PC-3 (cell line): ENCODE data around the gene OR2V1. TPM values are rescaled to one million over a fixed set of nuclear protein-coding genes. Genes with fewer than 3 reads are reported as not detected.
A peak's percentile ranks its signal among the peaks of the same experiment; 100 is the strongest.
"Not testable (repeated sequence)": the region's sequence is repeated elsewhere in the genome, so short reads cannot be mapped to it uniquely, and the experiment has no call there.

Experiments used
- ATAC-seq: fragments of 200-7000 bp; cut with Tn5 transposase; 2 replicates; pipeline ENCODE4 v1.9.1; 2020; ENCODE audit warnings: mild to moderate bottlenecking, moderate library complexity
- BruUV-seq: library from RNA; stranded (reverse); fragments of 400-500 nt; replicated peaks from 2 replicates; lab custom pipeline; 2021; lab: Mats Ljungman, UMichigan
- CTCF ChIA-PET: fragments of 300-600 bp; sonication (Branson Sonifier 250); formaldehyde crosslinking; loops from one replicate; lab custom pipeline; 2022; ENCODE audit warnings: antibody characterized with exemption; lab: Charles Lee
- POLR2A ChIA-PET: fragments of 300-600 bp; sonication (Branson Sonifier 250); formaldehyde crosslinking; loops from one replicate; lab custom pipeline; 2022; ENCODE audit warnings: antibody characterized with exemption; ENCODE audit not compliant: unreplicated experiment; lab: Charles Lee
- DNase-seq: peaks from one replicate; pipeline ENCODE4 v3.0.0-alpha.2; 2015
- H2AFZ ChIP-seq: fragments of 300-600 bp; sonication (generic); 2 replicates; pipeline ENCODE4 v1.6.0; 2016; ENCODE audit warnings: antibody characterized with exemption, low read length
- H3F3A ChIP-seq: fragments of 300-600 bp; sonication (generic); one replicate; pipeline ENCODE4 v1.6.0; 2017; ENCODE audit warnings: antibody characterized with exemption, low read length, control low read depth, mild to moderate bottlenecking; ENCODE audit not compliant: unreplicated experiment
- H3K27ac ChIP-seq: fragments of 300-600 bp; sonication (generic); 2 replicates; pipeline ENCODE4 v1.5.1; 2016; ENCODE audit warnings: mild to moderate bottlenecking, low read length
- H3K27me3 ChIP-seq: fragments of 300-600 bp; sonication (generic); 2 replicates; pipeline ENCODE4 v1.6.1; 2016; ENCODE audit warnings: low read length, mixed read lengths
- H3K36me3 ChIP-seq: fragments of 300-600 bp; sonication (generic); 2 replicates; pipeline ENCODE4 v1.6.1; 2016; ENCODE audit warnings: low read depth, mixed run types, low read length, mixed read lengths
- H3K4me1 ChIP-seq: fragments of 300-600 bp; sonication (generic); 2 replicates; pipeline ENCODE4 v1.5.1; 2016; ENCODE audit warnings: low read length; ENCODE audit not compliant: insufficient read depth
- H3K4me2 ChIP-seq: fragments of 300-600 bp; sonication (generic); 2 replicates; pipeline ENCODE4 v1.6.0; 2016; ENCODE audit warnings: low read length
- H3K4me3 ChIP-seq: fragments of 300-600 bp; sonication (generic); 2 replicates; pipeline ENCODE4 v1.5.1; 2016; ENCODE audit warnings: mild to moderate bottlenecking, low read length, mixed read lengths
- H3K79me2 ChIP-seq: fragments of 300-600 bp; sonication (generic); 2 replicates; pipeline ENCODE4 v1.6.1; 2017; ENCODE audit warnings: low read length, mixed read lengths
- H3K9ac ChIP-seq: fragments of 300-600 bp; sonication (generic); 2 replicates; pipeline ENCODE4 v1.6.0; 2016; ENCODE audit warnings: mild to moderate bottlenecking, low read length
- H3K9me2 ChIP-seq: fragments of 300-600 bp; sonication (generic); replicated peaks from 2 replicates; pipeline ENCODE4 v1.6.1; 2016; ENCODE audit warnings: mixed run types, low read length, mixed read lengths
- H3K9me3 ChIP-seq: fragments of 300-600 bp; sonication (generic); 2 replicates; pipeline ENCODE4 v1.6.1; 2016; ENCODE audit warnings: low read length, mixed read lengths
- H4K20me1 ChIP-seq: fragments of 300-600 bp; sonication (generic); 2 replicates; pipeline ENCODE4 v1.6.1; 2016; ENCODE audit warnings: low read length, mixed read lengths
- EZH2 ChIP-seq: fragments of 300-600 bp; sonication (generic); IDR thresholded peaks from one replicate; pipeline ENCODE4 v1.6.1; 2017; ENCODE audit warnings: antibody characterized with exemption, mild to moderate bottlenecking, low read length; ENCODE audit not compliant: unreplicated experiment
- EZH2phosphoT487 ChIP-seq: fragments of 300-600 bp; sonication (generic); IDR thresholded peaks from 2 replicates; pipeline ENCODE4 v1.6.1; 2018; ENCODE audit warnings: mild to moderate bottlenecking, antibody characterized with exemption, low read length, borderline replicate concordance
- intact Hi-C: fragments of 100-400 bp; cut with micrococcal nuclease; formaldehyde crosslinking; loops from 2 replicates; pipeline ENCODE4 v1.9.0; 2023
- total RNA-seq: library from RNA; depleted of rRNA; stranded (reverse); fragments of >200 nt; gene quantifications from 2 replicates; pipeline ENCODE4 v1.2.3, GENCODE V29; 2014
- TF ChIP-seq, protein P1 (sequence below): fragments of 300-600 bp; sonication (generic); conservative IDR thresholded peaks from 2 replicates; pipeline ENCODE4 v1.5.1; 2017; ENCODE audit warnings: antibody characterized with exemption, low read depth, mild to moderate bottlenecking, low read length

Gene OR2V1
- total RNA-seq, 1 experiment from 2014 or later = not detected

DNA sequence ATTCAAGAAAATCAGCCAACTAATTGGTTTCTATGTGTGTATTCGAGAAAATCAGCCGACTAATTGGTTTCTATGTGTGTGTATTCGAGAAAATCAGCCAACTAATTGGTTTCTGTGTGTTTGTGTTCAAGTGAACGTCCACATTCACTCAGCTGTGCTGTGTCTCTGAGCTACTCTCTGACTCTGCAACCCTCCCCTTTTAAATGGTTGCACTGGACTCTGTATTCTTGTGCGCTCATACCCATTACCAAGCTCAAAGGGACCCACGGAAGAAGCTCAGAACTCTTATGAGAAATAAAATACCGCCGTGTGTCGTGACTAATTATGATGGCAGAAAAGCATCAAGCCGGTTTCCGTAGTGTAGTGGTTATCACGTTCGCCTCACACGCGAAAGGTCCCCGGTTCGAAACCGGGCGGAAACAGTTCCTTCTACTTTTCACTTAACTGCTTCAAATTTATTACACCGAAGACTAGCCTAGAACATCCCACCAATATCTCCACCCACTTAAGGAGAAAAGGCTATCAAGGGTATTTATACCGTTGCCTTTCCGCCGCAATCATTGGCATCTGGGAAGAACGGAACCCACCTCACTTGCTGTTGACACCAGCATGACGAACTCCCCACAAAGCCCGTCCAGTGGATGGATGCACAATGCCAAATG lies 34.1 kb downstream of the OR2V1 start:
- intact Hi-C loops, BruUV-seq: not testable (repeated sequence)

DNA sequence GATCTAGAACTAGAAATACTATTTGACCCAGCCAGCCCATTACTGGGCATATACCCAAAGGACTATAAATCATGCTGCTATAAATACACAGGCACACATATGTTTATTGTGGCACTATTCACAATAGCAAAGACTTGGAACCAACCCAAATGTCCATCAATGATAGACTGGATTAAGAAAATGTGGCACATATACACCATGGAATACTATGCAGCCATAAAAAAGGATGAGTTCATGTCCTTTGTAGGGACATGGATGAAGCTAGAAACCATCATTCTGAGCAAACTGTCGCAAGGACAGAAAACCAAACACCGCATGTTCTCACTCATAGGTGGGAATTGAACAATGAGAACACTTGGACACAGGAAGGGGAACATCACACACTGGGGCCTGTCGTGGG lies 35.8 kb downstream of the OR2V1 start:
- ATAC-seq, H3K36me3 ChIP-seq, H3K4me3 ChIP-seq, H3K9ac ChIP-seq, CTCF ChIA-PET, H3K9me2 ChIP-seq, H3K4me1 ChIP-seq, H4K20me1 ChIP-seq, intact Hi-C loops, H3K9me3 ChIP-seq, H2AFZ ChIP-seq, POLR2A ChIA-PET, H3K27ac ChIP-seq, BruUV-seq, H3K27me3 ChIP-seq, H3K4me2 ChIP-seq, H3K79me2 ChIP-seq, H3F3A ChIP-seq, DNase-seq: not testable (repeated sequence)

More for the DNA sequence above, 34.1 kb downstream of the OR2V1 start:
- H4K20me1 ChIP-seq, DNase-seq, H3K9me2 ChIP-seq, H3K9me3 ChIP-seq, H3K27ac ChIP-seq, H3K4me3 ChIP-seq, H3K9ac ChIP-seq, H3K36me3 ChIP-seq, POLR2A ChIA-PET, H3K27me3 ChIP-seq, CTCF ChIA-PET, H2AFZ ChIP-seq, H3K79me2 ChIP-seq, H3K4me2 ChIP-seq, H3K4me1 ChIP-seq, H3F3A ChIP-seq, ATAC-seq: not testable (repeated sequence)

DNA sequence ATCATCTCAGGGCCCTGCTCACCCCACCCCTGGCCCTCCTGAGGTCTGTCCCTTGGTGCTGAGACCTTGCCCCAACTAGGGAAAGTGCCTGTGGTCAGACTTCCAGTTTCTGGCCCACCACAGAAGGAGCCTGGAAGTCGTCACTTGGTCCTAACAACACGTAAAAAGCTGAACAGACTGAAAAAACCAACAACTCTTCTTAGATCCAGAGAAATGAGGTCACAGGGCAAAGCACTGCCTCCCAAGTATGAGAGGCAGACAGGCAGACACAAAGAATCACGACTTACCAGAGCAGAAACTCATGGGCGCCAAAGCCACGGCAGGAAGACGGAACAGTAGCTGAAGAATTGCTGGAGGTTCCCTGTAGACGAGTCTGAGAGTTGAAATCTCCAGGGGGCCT lies 38.5 kb downstream of the OR2V1 start:
- Histone ChIP-seq H4K20me1 (no peaks in the 10 kb centered on the region), H3K27me3 (no peaks in the 10 kb centered on the region), H3K36me3 (no peaks in the 10 kb centered on the region), H3K27ac (no peak overlapping the region), H3K9me3 (no peaks in the 10 kb centered on the region), H3K4me3 (no peak overlapping the region), H3K4me2 (no peak overlapping the region), H3F3A (no peaks in the 10 kb centered on the region), H3K9me2 (no peaks in the 10 kb centered on the region), H3K9ac (no peak overlapping the region), H3K79me2 (no peaks in the 10 kb centered on the region), H2AFZ (no peak overlapping the region), H3K4me1 (no peaks in the 10 kb centered on the region)
- ChIA-PET POLR2A (no interaction called here), CTCF (no interaction called here)
- TF ChIP-seq, protein P1, sequence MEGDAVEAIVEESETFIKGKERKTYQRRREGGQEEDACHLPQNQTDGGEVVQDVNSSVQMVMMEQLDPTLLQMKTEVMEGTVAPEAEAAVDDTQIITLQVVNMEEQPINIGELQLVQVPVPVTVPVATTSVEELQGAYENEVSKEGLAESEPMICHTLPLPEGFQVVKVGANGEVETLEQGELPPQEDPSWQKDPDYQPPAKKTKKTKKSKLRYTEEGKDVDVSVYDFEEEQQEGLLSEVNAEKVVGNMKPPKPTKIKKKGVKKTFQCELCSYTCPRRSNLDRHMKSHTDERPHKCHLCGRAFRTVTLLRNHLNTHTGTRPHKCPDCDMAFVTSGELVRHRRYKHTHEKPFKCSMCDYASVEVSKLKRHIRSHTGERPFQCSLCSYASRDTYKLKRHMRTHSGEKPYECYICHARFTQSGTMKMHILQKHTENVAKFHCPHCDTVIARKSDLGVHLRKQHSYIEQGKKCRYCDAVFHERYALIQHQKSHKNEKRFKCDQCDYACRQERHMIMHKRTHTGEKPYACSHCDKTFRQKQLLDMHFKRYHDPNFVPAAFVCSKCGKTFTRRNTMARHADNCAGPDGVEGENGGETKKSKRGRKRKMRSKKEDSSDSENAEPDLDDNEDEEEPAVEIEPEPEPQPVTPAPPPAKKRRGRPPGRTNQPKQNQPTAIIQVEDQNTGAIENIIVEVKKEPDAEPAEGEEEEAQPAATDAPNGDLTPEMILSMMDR = no peak
- TF ChIP-seq EZH2 (no peak), EZH2phosphoT487 (no peak)
- no TSS peak for BruUV-seq
- DNase-seq (no peak), ATAC-seq (no peak)
- intact Hi-C loops = no loop called here

- DNase-seq (peak; percentile 33), ATAC-seq (peak; percentile 61)
- Histone ChIP-seq H3K27me3 (peaks cover 11% of the 10 kb centered on the region), H3K9me2 (no peaks in the 10 kb centered on the region), H3K4me1 (no peaks in the 10 kb centered on the region), H3K4me2 (no peak overlapping the region), H3K79me2 (no peaks in the 10 kb centered on the region), H3K9me3 (no peaks in the 10 kb centered on the region), H3K36me3 (no peaks in the 10 kb centered on the region), H2AFZ (no peak overlapping the region), H3K4me3 (no peak overlapping the region), H4K20me1 (no peaks in the 10 kb centered on the region), H3K27ac (no peak overlapping the region), H3K9ac (no peak overlapping the region), H3F3A (no peaks in the 10 kb centered on the region)
- no TSS peak for BruUV-seq
- no peak for TF ChIP-seq EZH2
- TF ChIP-seq, protein P1 = peak; percentile 66
- POLR2A ChIA-PET = no interaction called here
- intact Hi-C loops = no loop called here
- CTCF ChIA-PET = interaction anchor here (0.6 kb wide), 1 partner anchor 85 kb away, joined by 3 read pairs; no protein-coding TSS in a partner anchor
Observed at GRCh38 chr5:181088289-181088688, 42.7 kb downstream of the OR2V1 start.
